Mucosa of stomach (tissue), 1 donor: Measurements from ENCODE around the gene CRTAC1.

Experiments used
- H3K27me3 ChIP-seq: one replicate; pipeline ENCODE4 v1.7.0; 2013; ENCODE audit warnings: mild to moderate bottlenecking, low read length; ENCODE audit not compliant: control insufficient read depth, insufficient read depth
- H3K36me3 ChIP-seq: one replicate; pipeline ENCODE4 v1.7.0; 2013; ENCODE audit warnings: low read length; ENCODE audit not compliant: control insufficient read depth, insufficient read depth
- H3K4me1 ChIP-seq: one replicate; pipeline ENCODE4 v1.7.0; 2013; ENCODE audit warnings: mild to moderate bottlenecking, low read length; ENCODE audit not compliant: control insufficient read depth, insufficient read depth
- H3K4me3 ChIP-seq: one replicate; pipeline ENCODE4 v1.7.0; 2013; ENCODE audit warnings: low read length
- H3K9ac ChIP-seq: one replicate; pipeline ENCODE4 v1.7.0; 2013; ENCODE audit warnings: mild to moderate bottlenecking, low read length, moderate library complexity
- H3K9me3 ChIP-seq: one replicate; pipeline ENCODE4 v1.7.0; 2013; ENCODE audit warnings: mild to moderate bottlenecking, low read length, moderate library complexity; ENCODE audit not compliant: control insufficient read depth
- donor health status: Pancreatic carcinoma.

Gene CRTAC1

GRCh38 chr10:97831259-97831658 lies 199.2 kb downstream of the CRTAC1 start:
- H3K4me1 ChIP-seq, result peaks cover 3% of the 10 kb centered on the region
- H3K9me3 ChIP-seq, result no peaks in the 10 kb centered on the region
- H3K4me3 ChIP-seq, result no peak overlapping the region
- H3K9ac ChIP-seq, result no peak overlapping the region
- peaks cover 2% of the 10 kb centered on the region for H3K27me3 ChIP-seq
- H3K36me3 ChIP-seq, result no peaks in the 10 kb centered on the region

- Histone ChIP-seq H3K4me1 (peaks cover 3% of the 10 kb centered on the region), H3K27me3 (no peaks in the 10 kb centered on the region), H3K4me3 (no peak overlapping the region), H3K9ac (no peak overlapping the region), H3K9me3 (no peaks in the 10 kb centered on the region), H3K36me3 (no peaks in the 10 kb centered on the region)
Observed at GRCh38 chr10:97830064-97830463, 200.4 kb downstream of the CRTAC1 start.

- Histone ChIP-seq H3K36me3 (no peaks in the 10 kb centered on the region), H3K27me3 (peaks cover 3% of the 10 kb centered on the region), H3K4me1 (peaks cover 8% of the 10 kb centered on the region), H3K9me3 (no peaks in the 10 kb centered on the region), H3K4me3 (no peak overlapping the region), H3K9ac (no peak overlapping the region)
Observed at GRCh38 chr10:97828721-97829120, 201.7 kb downstream of the CRTAC1 start.

- Histone ChIP-seq H3K4me3 (no peak overlapping the region), H3K4me1 (peaks cover 11% of the 10 kb centered on the region), H3K36me3 (no peaks in the 10 kb centered on the region), H3K27me3 (peaks cover 3% of the 10 kb centered on the region), H3K9ac (no peak overlapping the region), H3K9me3 (no peaks in the 10 kb centered on the region)
Observed at GRCh38 chr10:97827702-97828291, 202.6 kb downstream of the CRTAC1 start.

GRCh38 chr10:97826892-97827291 lies 203.5 kb downstream of the CRTAC1 start:
- Histone ChIP-seq H3K4me1 (peaks cover 11% of the 10 kb centered on the region), H3K9ac (no peak overlapping the region), H3K4me3 (no peak overlapping the region)

GRCh38 chr10:97825020-97825760 lies 205.2 kb downstream of the CRTAC1 start:
- H3K36me3 ChIP-seq, result no peaks in the 10 kb centered on the region
- no peak overlapping the region for H3K4me3 ChIP-seq
- no peaks in the 10 kb centered on the region for H3K9me3 ChIP-seq
- H3K9ac ChIP-seq, result no peak overlapping the region
- H3K4me1 ChIP-seq, result peaks cover 11% of the 10 kb centered on the region
- H3K27me3 ChIP-seq, result peaks cover 3% of the 10 kb centered on the region

More at GRCh38 chr10:97826892-97827291, 203.5 kb downstream of the CRTAC1 start:
- no peaks in the 10 kb centered on the region for H3K36me3 ChIP-seq
- no peaks in the 10 kb centered on the region for H3K9me3 ChIP-seq
- peaks cover 3% of the 10 kb centered on the region for H3K27me3 ChIP-seq

- Histone ChIP-seq H3K36me3 (no peaks in the 10 kb centered on the region), H3K9ac (no peak overlapping the region), H3K27me3 (peaks cover 3% of the 10 kb centered on the region), H3K4me3 (no peak overlapping the region), H3K4me1 (peaks cover 8% of the 10 kb centered on the region), H3K9me3 (no peaks in the 10 kb centered on the region)
Observed at GRCh38 chr10:97823734-97824133, 206.7 kb downstream of the CRTAC1 start.

- Histone ChIP-seq H3K36me3 (no peaks in the 10 kb centered on the region), H3K4me1 (peaks cover 8% of the 10 kb centered on the region), H3K4me3 (no peak overlapping the region), H3K27me3 (peaks cover 3% of the 10 kb centered on the region), H3K9ac (no peak overlapping the region), H3K9me3 (no peaks in the 10 kb centered on the region)
Observed at GRCh38 chr10:97822261-97822687, 208.1 kb downstream of the CRTAC1 start.

- Histone ChIP-seq H3K4me1 (peaks cover 8% of the 10 kb centered on the region), H3K4me3 (no peak overlapping the region), H3K27me3 (peaks cover 3% of the 10 kb centered on the region), H3K36me3 (no peaks in the 10 kb centered on the region), H3K9ac (no peak overlapping the region), H3K9me3 (no peaks in the 10 kb centered on the region)
Observed at GRCh38 chr10:97821308-97822038, 208.9 kb downstream of the CRTAC1 start.

- Histone ChIP-seq H3K36me3 (no peaks in the 10 kb centered on the region), H3K4me1 (peaks cover 8% of the 10 kb centered on the region), H3K9me3 (no peaks in the 10 kb centered on the region), H3K4me3 (no peak overlapping the region), H3K9ac (no peak overlapping the region), H3K27me3 (peaks cover 3% of the 10 kb centered on the region)
Observed at GRCh38 chr10:97820096-97820704, 210.2 kb downstream of the CRTAC1 start.

- H3K4me1 ChIP-seq, result peaks cover 1% of the 10 kb centered on the region
- H3K9ac ChIP-seq, result no peak overlapping the region
- no peaks in the 10 kb centered on the region for H3K27me3 ChIP-seq
- H3K36me3 ChIP-seq, result no peaks in the 10 kb centered on the region
- no peaks in the 10 kb centered on the region for H3K9me3 ChIP-seq
- no peak overlapping the region for H3K4me3 ChIP-seq
Observed at GRCh38 chr10:97818572-97818971, 211.8 kb downstream of the CRTAC1 start.

GRCh38 chr10:97816609-97817008 lies 213.8 kb downstream of the CRTAC1 start:
- H3K36me3 ChIP-seq, result no peaks in the 10 kb centered on the region
- H3K4me1 ChIP-seq, result no peaks in the 10 kb centered on the region
- no peaks in the 10 kb centered on the region for H3K9me3 ChIP-seq
- H3K27me3 ChIP-seq, result no peaks in the 10 kb centered on the region
- H3K4me3 ChIP-seq, result no peak overlapping the region
- H3K9ac ChIP-seq, result no peak overlapping the region
